IPS-18c (cell line): ENCODE data around the gene SPATA45.
"Not testable (repeated sequence)": the region's sequence is repeated elsewhere in the genome, so short reads cannot be mapped to it uniquely, and the experiment has no call there.

Experiments
- H3K4me3 ChIP-seq: 2 replicates; pipeline ENCODE4 v1.7.0; 2013; ENCODE audit warnings: low read depth, mild to moderate bottlenecking, low read length, moderate library complexity; ENCODE audit not compliant: insufficient read depth
- H3K9me3 ChIP-seq: one replicate; pipeline ENCODE4 v1.6.1; 2013; ENCODE audit warnings: mild to moderate bottlenecking, low read length, moderate library complexity; ENCODE audit not compliant: control insufficient read depth, insufficient read depth

Gene SPATA45

GRCh38 chr1:212844521-212844920 lies 2.9 kb downstream of the SPATA45 start:
- H3K4me3 ChIP-seq, H3K9me3 ChIP-seq: not testable (repeated sequence)

DNA sequence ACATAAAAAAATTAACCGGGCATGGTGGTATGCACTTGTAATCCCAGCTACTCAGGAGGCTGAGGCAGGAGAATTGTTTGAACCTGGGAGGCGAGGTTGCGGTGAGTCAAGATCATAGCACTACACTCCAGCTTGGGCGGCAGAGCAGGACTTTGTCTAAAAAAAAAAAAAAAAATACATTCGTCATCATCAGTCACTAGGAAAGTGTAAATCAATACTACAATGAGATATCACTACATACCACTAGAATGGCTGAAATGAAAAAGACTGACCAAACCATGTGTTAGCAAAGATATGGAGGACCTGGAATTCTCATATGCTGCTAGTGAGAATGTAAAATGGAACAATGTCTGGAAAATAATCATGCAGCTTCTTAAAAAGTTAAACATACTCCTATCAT lies 9.3 kb downstream of the SPATA45 start:
- H3K9me3 ChIP-seq: no peaks in the 10 kb centered on the region
- no peak overlapping the region for H3K4me3 ChIP-seq

DNA sequence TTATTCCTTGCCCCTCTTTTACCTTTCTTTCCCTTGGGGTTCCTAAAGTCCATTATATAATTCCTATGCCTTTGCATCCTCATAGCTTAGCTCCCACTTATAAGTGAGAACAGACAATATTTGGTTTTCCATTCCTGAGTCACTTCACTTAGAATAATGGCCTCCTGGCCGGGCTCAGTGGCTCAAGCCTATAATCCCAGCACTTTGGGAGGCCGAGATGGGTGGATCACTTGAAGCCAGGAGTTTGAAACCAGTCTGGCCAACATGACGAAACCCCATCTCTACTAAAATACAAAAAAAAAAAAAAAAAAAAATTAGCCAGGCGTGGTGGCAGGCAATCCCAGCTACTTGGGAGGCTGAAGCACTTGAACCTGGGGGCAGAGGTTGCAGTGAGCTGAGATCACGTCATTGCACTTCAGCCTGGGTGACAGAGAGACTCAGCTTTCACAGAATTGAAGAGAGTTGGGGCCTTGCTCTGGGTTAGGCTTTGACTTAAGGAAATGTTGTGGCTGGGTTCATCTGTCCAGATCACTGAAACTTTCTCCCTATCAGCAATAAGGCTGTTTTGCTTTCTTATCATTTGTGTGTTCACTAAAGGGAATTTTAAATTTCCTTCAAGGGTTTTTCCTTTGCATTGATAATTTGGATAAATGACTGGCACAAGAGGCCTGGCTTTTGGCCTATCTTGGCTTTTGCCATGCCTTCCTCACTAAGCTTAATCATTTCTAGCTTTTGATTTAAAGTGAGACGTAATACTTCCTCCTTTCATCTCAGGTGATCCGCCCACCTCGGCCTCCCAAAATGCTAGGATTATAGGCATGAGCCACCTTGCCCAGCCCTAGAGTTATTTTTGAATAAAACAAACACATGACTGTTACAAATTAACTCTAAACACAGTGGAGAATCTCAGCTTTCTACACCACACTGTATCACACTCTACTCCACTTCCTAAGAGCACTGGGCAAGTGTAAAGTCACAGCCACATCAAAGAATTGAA lies 13.9 kb downstream of the SPATA45 start:
- not testable (repeated sequence) for H3K4me3 ChIP-seq

GRCh38 chr1:212828395-212828794 lies 19.1 kb downstream of the SPATA45 start:
- Histone ChIP-seq H3K9me3 (peaks cover 13% of the 10 kb centered on the region), H3K4me3 (no peak overlapping the region)

More for the DNA sequence above, 13.9 kb downstream of the SPATA45 start:
- H3K9me3 ChIP-seq: not testable (repeated sequence)

GRCh38 chr1:212827831-212828278 lies 19.6 kb downstream of the SPATA45 start:
- Histone ChIP-seq H3K9me3 (peaks cover 13% of the 10 kb centered on the region), H3K4me3 (no peak overlapping the region)

GRCh38 chr1:212827171-212827776 lies 20.2 kb downstream of the SPATA45 start:
- peaks cover 13% of the 10 kb centered on the region for H3K9me3 ChIP-seq
- no peak overlapping the region for H3K4me3 ChIP-seq

- no peak overlapping the region for H3K4me3 ChIP-seq
These were observed 21.5 kb downstream of the SPATA45 start for GRCh38 chr1:212825798-212826452.

GRCh38 chr1:212824201-212824600 lies 23.2 kb downstream of the SPATA45 start:
- Histone ChIP-seq H3K9me3 (peaks cover 13% of the 10 kb centered on the region), H3K4me3 (no peak overlapping the region)

More at GRCh38 chr1:212825798-212826452, 21.5 kb downstream of the SPATA45 start:
- peaks cover 13% of the 10 kb centered on the region for H3K9me3 ChIP-seq

DNA sequence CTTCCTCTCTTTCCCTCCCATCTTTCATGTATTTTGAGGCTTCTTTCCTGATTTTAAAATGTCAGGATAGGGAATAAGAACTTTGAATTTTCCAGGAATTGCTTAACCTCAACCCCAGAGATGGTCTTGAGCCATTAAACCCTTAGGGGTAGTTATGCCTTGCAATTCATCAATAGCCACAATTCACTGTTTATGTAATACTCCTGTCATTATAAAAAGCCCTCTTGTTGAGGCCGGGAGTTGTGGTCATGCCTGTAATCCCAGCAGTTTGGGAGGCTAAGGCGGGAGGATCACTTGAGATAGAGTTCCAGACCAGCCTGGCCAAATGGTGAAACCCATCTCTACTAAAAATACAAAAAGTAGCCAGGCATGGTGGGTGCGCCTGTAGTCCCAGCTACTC lies 24.5 kb downstream of the SPATA45 start:
- Histone ChIP-seq H3K4me3 (no peak overlapping the region), H3K9me3 (peaks cover 13% of the 10 kb centered on the region)

DNA sequence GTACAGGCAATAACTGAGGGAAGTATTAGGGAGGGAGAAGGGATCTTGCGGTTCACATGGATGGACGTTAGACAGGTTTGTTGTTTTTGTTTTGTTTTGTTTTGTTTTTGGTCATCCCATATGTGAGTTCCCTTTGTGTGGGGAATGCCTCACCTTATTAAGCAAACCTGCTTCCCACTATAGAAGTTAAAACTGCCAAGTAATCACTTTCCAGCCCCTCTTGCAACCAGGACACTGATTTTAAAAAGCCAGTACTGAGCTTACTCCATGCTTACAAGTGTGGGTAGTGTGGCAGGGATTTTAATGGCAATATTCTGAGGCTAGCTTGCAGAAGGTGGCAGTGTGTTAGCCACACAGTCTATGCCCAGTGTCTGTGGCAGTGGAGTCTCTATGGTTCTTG lies 26.5 kb downstream of the SPATA45 start:
- Histone ChIP-seq H3K9me3 (peaks cover 12% of the 10 kb centered on the region), H3K4me3 (no peak overlapping the region)

DNA sequence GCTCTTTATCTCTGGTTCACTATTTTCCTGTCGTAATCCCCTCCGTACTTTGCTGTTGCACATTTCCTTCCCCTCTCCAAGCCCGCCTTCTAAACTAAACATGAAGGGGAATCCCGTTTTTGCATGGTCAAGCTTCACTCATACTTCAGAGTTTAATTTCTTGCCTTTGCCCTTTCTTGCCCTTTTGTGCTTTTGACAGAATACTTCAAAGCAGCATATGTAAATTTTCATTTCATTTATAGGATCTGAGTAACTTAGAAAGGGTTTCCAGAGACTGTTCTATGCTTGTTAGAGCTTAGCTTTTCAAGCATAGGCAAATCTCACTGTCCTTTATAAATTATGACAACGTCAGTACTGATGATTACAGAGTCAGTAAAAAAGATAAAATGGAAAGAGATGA lies 27.7 kb downstream of the SPATA45 start:
- Histone ChIP-seq H3K4me3 (no peak overlapping the region), H3K9me3 (no peaks in the 10 kb centered on the region)

DNA sequence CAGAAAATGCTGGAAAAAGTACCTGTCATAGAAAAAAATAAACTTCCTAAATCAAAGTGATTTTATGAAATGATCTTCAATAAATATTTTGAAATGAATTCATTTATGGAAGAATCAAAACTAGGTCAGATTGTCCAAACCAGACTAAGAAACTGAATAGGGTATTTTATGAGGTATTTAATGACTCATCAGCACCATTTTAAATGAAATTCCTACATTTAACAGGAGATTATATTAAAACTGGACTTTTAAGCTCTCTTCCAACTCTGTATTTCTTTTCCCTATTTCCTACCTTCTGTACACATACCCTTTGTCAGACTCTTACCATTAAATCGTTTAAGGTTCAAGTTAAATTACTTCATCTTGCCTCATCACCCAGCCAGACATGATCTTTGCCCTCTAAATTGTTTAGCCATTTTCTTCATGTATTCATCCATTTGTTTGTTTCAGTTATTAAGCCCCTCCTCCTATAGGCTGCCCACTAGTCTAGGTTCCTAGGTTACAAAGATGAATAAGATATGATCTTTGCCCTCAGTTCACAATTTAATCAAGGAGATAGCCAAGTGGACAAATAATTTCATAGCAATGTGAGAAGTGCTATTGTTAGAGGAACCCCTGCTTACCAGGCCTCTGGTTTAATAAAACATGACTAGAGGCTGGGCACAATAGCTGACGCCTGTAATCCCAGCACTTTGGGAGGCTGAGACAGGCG lies 30.7 kb downstream of the SPATA45 start:
- Histone ChIP-seq H3K4me3 (no peak overlapping the region), H3K9me3 (no peaks in the 10 kb centered on the region)

DNA sequence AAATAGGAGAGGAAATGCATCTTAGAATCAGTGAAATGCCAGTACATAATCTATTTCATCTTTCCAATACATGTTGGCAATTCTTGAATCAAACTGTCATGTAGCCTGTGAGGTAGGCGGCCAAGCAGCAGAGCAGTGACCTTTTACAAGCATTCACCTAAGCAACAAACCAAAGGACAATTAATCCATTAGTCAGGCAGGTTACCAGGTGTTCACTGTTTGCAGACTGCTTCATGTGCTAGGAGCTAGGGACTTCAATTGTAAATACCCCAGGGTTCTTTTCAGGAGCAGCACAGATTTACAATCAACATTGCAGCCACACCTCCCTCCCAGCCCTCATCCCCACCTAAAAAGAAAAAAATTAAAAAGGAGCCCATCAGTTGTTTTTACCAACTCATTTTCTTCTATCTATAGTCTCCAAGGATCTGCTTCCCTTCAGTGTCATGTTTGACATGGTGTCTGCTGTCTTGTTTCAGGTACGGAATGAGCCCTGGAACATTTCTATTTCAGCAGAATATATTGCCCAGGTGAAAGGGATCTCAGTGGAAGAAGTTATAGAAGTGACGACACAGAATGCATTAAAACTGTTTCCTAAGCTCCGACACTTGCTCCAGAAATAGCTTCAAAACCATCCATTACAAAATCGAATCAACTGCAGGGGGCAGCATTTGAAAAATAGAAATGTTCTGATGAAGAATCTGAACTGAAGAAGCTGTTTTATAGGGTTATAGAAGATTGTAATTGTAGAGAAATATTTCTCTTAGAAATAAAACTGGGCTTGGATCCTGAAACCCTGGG lies 32.7 kb downstream of the SPATA45 start:
- no peak overlapping the region for H3K4me3 ChIP-seq
- no peaks in the 10 kb centered on the region for H3K9me3 ChIP-seq

DNA sequence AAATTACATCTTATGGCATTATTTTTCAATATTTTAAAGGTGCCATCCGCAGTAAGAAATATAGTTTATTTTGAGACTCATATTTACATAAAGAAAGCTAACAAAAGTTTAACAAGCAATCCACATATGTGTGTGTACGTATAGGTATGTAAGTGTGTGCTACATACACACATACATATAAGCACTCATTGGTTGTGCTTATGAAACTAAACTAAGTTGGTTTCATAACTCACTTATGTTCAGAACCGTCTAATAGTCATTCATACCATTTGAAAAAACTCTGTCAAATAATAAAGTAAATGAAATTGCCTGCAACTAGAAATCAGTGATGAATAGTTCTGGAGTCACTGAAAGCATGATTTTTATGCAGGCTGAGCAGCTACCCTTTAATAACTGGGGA lies 41.7 kb downstream of the SPATA45 start:
- no peak overlapping the region for H3K4me3 ChIP-seq
- H3K9me3 ChIP-seq: no peaks in the 10 kb centered on the region

GRCh38 chr1:212797681-212798080 lies 49.8 kb downstream of the SPATA45 start:
- Histone ChIP-seq H3K9me3 (no peaks in the 10 kb centered on the region), H3K4me3 (no peak overlapping the region)

DNA sequence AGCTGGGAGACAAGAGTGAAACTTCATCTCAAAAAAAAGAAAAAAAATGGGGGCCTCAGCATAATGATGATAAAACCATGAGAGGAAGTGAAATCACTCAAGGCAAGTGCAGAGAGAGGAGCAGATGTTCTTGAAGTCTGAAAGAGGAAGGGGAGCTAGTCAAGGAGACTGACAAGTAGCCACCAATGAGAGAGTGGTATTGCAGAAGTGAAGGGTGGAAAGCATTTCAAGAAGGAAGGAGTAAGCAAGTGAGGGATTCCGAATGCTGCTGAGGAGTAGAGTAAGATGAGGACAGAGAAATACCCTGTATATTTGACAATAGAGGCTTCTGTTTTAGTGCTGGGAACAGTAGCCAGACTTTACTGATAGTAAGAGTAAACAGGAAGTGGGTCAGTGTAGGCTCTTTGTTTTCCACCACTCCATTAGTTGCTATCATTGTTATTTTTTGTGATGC lies 52.9 kb downstream of the SPATA45 start:
- Histone ChIP-seq H3K4me3 (no peak overlapping the region), H3K9me3 (no peaks in the 10 kb centered on the region)
